ENCODE results near the gene GABBR1.
"Not testable (repeated sequence)": the region's sequence is repeated elsewhere in the genome, so short reads cannot be mapped to it uniquely, and the experiment has no call there.

The GABBR1 gene

GRCh38 chr6:29632789-29633533 lies at the start of gene GABBR1:
TSS of gene GABBR1 (minus strand) at chr6:29633183. CDS start at chr6:29632385, 798 bp downstream.
- peak; percentile 91 for DNase-seq (ENCODE audit: low spot score)

GRCh38 chr6:29681811-29682210 lies 48.8 kb upstream of the GABBR1 start:
- no peak for DNase-seq (ENCODE audit: low spot score)

- DNase-seq (ENCODE audit: low spot score) = no peak
Observed at GRCh38 chr6:29680904-29681303, 47.9 kb upstream of the GABBR1 start, which contains the start of gene ZFP57. TSS of gene ZFP57 (minus strand) at chr6:29681152. CDS start at chr6:29677003, 4,149 bp downstream.

GRCh38 chr6:29680416-29680815 lies 47.4 kb upstream of the GABBR1 start:
- no peak for DNase-seq (ENCODE audit: low spot score)

GRCh38 chr6:29679962-29680361 lies 47.0 kb upstream of the GABBR1 start:
- DNase-seq (ENCODE audit: low spot score) = no peak

GRCh38 chr6:29678114-29678513 lies 45.1 kb upstream of the GABBR1 start:
- DNase-seq (ENCODE audit: low spot score) = no peak

GRCh38 chr6:29676981-29677601 lies 44.1 kb upstream of the GABBR1 start:
- DNase-seq (ENCODE audit: low spot score) = no peak

- DNase-seq (ENCODE audit: low spot score) = no peak
Observed at GRCh38 chr6:29675561-29675960, 42.6 kb upstream of the GABBR1 start.

GRCh38 chr6:29674008-29674407 lies 41.0 kb upstream of the GABBR1 start:
- DNase-seq (ENCODE audit: low spot score) = no peak

- DNase-seq (ENCODE audit: low spot score) = peak; percentile 19
Observed at GRCh38 chr6:29673161-29673560, 40.2 kb upstream of the GABBR1 start.

- DNase-seq (ENCODE audit: low spot score) = not testable (repeated sequence)
Observed at GRCh38 chr6:29672116-29672515, 39.1 kb upstream of the GABBR1 start.

GRCh38 chr6:29671026-29671425 lies 38.0 kb upstream of the GABBR1 start:
- DNase-seq (ENCODE audit: low spot score) = no peak

- no peak for DNase-seq (ENCODE audit: low spot score)
Observed at GRCh38 chr6:29667158-29667557, 34.2 kb upstream of the GABBR1 start.

- no peak for DNase-seq (ENCODE audit: low spot score)
Observed at GRCh38 chr6:29666826-29667130, 33.8 kb upstream of the GABBR1 start.

GRCh38 chr6:29665942-29666825 lies 33.2 kb upstream of the GABBR1 start:
- DNase-seq (ENCODE audit: low spot score) = no peak

- no peak for DNase-seq (ENCODE audit: low spot score)
Observed at GRCh38 chr6:29663300-29664042, 30.5 kb upstream of the GABBR1 start.

GRCh38 chr6:29661502-29662141 lies 28.6 kb upstream of the GABBR1 start:
- not testable (repeated sequence) for DNase-seq (ENCODE audit: low spot score)

- DNase-seq (ENCODE audit: low spot score) = no peak
Observed at GRCh38 chr6:29661071-29661470, 28.1 kb upstream of the GABBR1 start.

- peak; percentile 97 for DNase-seq (ENCODE audit: low spot score)
Observed at GRCh38 chr6:29656798-29657197, 23.8 kb upstream of the GABBR1 start, which contains the start of gene MOG. TSS of gene MOG (plus strand) at chr6:29657092. CDS start at chr6:29657210, 118 bp downstream.

GRCh38 chr6:29656157-29656556 lies 23.2 kb upstream of the GABBR1 start:
- peak; percentile 58 for DNase-seq (ENCODE audit: low spot score)

GRCh38 chr6:29655658-29656057 lies 22.7 kb upstream of the GABBR1 start:
- no peak for DNase-seq (ENCODE audit: low spot score)
